Kidney (tissue), 14 donors: ENCODE measurements around the gene SMCHD1. TPM values are rescaled to one million over a fixed set of nuclear protein-coding genes. Genes with fewer than 3 reads are reported as not detected.

Experiments used
- DNase-seq, 5 donors: peaks; one replicate each; pipeline ENCODE4 v3.0.0-alpha.2; 2013 to 2020
- FAIRE-seq: peaks from 2 replicates; lab custom pipeline; 2012; peaks lifted over from hg19 to GRCh38; lab: Jason Lieb, UNC
- H3K27ac ChIP-seq, 2 donors: one replicate each; pipeline ENCODE4 v1.7.0; 2013; ENCODE audit warnings: low read depth in 2 of 2, low read length in 2 of 2, inconsistent platforms in 1 of 2
- H3K27me3 ChIP-seq: one replicate; pipeline ENCODE4 v1.7.1; 2013; ENCODE audit warnings: low read length, inconsistent platforms; ENCODE audit not compliant: control insufficient read depth, insufficient read depth
- H3K36me3 ChIP-seq, 3 donors: one replicate each; pipeline versions ENCODE4 v1.7.0 to v1.7.1; 2013; ENCODE audit warnings: low read length in 3 of 3, control low read depth in 1 of 3, inconsistent platforms in 1 of 3; ENCODE audit not compliant: insufficient read depth in 3 of 3, control insufficient read depth in 2 of 3
- H3K4me1 ChIP-seq, 3 donors: one replicate each; pipeline versions ENCODE4 v1.7.0 to v1.7.1; 2013; ENCODE audit warnings: low read length in 3 of 3, inconsistent platforms in 1 of 3, low read depth in 1 of 3; ENCODE audit not compliant: control insufficient read depth in 2 of 3, insufficient read depth in 2 of 3
- H3K4me3 ChIP-seq, 3 donors: one replicate each; pipeline versions ENCODE4 v1.7.0 to v1.8.1; 2013; ENCODE audit warnings: low read length in 3 of 3, control low read depth in 1 of 3, inconsistent platforms in 1 of 3
- H3K9ac ChIP-seq, 3 donors: one replicate each; pipeline versions ENCODE4 v1.7.0 to v1.7.1; 2013; ENCODE audit warnings: low read length in 3 of 3, control low read depth in 1 of 3, inconsistent platforms in 1 of 3
- H3K9me3 ChIP-seq, 3 donors: one replicate each; pipeline versions ENCODE4 v1.7.0 to v1.7.1; 2013; ENCODE audit warnings: low read length in 3 of 3, control low read depth in 1 of 3, inconsistent platforms in 1 of 3; ENCODE audit not compliant: control insufficient read depth in 2 of 3, insufficient read depth in 1 of 3
- intact Hi-C: fragments of 100-400 bp; cut with DNase I; formaldehyde crosslinking; loops from one replicate; pipeline ENCODE4 v1.11.1; 2022
- polyA plus RNA-seq: library from polyadenylated mRNA; stranded (reverse); fragments of 350-450 nt; fragmentation: Illumina TruSeq; extraction: RNeasy Lipid Tissue Mini Kit (QIAGEN cat#74804); gene quantifications from one replicate; pipeline ENCODE4 v1.2.3, GENCODE V29; 2014; ENCODE audit warnings: low read depth, low replicate concordance; ENCODE audit not compliant: insufficient read depth
- total RNA-seq: library from RNA; stranded (reverse); fragmentation: NEBNext Ultra II Directional; extraction: Animal tissue kit (Norgen Biotek cat#: 25700); gene quantifications from one replicate; pipeline ENCODE4 v1.2.1, GENCODE V29; 2021
- TF ChIP-seq, protein P1 (sequence below): IDR thresholded peaks from 3 replicates; pipeline ENCODE4 v1.5.1; 2012; ENCODE audit warnings: mild to moderate bottlenecking, moderate library complexity, borderline replicate concordance; ENCODE audit not compliant: insufficient read depth; ENCODE audit errors: extremely low read depth
- donor health status: control.
- donor health status: control.
- donor health status: control.
- donor health status: control.
- donor health status: control.
- donor health status: DM: yes; HTN: yes; CAD: no.
- donor health status: Normal renal cell carcinoma (clear cell type).

SMCHD1 gene
- total and polyA plus RNA-seq, 2 donors from 2014 or later = 5.2 to 59.0 TPM

DNA sequence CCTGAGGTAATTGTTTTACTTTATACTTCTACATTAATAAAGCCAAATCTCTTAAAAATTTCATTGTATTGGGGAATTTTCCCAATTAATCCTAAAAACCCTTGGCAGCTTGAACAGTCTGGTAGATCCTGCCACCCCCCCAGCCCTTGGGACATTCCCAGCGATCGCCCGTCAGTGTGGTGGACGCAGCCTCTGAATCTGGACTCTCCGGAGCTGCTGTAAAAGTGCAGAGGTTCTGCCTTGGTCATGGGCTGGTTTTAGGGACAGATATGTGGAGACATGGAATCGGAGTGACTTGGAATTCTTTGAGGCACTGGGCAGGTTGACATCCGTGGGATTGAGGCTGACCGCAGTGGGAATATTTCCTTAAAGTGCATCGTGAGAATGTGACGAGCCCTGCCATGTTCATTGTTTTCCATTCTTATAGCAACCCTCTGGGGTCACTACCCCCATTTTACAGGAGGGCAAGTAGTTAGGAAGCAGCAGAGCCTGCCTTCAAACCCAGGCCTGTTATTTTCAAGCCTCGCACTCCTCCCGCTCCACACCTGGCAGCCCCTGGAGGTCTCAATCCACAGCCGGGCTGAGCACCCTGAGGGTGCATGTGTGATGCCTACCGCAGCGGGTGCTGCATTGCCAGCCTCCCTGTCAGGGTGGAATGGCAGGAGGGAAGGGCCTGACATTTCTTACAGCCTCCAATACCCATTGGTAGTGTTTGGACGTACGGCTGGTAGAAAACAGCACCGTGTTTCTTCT, 197.8 kb downstream of the SMCHD1 start:
- FAIRE-seq (no peak), DNase-seq (no peak)
- Histone ChIP-seq H3K27ac (no peak overlapping the region), H3K4me3 (no peak overlapping the region), H3K36me3 (no peaks in the 10 kb centered on the region), H3K9me3 (no peaks in the 10 kb centered on the region), H3K4me1 (no peaks in the 10 kb centered on the region), H3K9ac (no peak overlapping the region), H3K27me3 (peaks cover 4% of the 10 kb centered on the region)
- TF ChIP-seq, protein P1, sequence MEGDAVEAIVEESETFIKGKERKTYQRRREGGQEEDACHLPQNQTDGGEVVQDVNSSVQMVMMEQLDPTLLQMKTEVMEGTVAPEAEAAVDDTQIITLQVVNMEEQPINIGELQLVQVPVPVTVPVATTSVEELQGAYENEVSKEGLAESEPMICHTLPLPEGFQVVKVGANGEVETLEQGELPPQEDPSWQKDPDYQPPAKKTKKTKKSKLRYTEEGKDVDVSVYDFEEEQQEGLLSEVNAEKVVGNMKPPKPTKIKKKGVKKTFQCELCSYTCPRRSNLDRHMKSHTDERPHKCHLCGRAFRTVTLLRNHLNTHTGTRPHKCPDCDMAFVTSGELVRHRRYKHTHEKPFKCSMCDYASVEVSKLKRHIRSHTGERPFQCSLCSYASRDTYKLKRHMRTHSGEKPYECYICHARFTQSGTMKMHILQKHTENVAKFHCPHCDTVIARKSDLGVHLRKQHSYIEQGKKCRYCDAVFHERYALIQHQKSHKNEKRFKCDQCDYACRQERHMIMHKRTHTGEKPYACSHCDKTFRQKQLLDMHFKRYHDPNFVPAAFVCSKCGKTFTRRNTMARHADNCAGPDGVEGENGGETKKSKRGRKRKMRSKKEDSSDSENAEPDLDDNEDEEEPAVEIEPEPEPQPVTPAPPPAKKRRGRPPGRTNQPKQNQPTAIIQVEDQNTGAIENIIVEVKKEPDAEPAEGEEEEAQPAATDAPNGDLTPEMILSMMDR = no peak
- intact Hi-C loops = no loop called here

DNA sequence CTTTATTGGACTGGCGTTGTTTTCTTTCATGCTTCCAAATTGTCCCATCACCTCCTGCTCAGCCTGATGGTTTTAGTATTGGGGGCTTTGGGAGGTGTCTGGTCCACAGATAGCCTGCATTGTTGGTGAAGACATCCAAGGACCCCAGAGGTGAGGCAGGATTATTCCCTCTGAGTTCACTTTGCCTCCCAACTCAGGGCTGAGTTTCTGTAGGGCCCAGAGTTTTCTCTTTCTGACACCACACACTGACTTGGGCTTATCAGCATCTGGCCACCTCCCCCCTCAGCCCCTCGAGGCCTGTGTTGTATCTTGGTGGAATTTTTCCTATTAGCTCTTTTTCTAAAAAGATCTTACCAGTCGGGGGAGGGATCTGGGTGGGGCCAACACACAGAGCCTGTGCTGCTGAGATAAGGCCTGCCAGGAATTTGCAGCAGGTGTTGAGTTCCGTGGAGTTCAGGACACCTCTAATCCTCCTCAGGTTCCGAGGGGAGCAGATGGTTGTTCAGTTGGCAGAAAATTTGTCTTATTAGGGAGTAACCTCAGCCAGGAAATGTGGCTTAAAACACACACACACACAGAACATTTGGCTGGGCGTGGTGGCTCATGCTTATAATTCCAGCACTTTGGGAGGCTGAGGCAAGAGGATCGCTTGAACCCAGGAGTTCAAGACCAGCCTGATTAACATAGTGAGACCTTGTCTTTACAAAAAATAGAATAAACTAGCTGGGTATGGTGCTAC, 198.6 kb downstream of the SMCHD1 start:
- DNase-seq = peak in 1 of 5 donors; percentile 7
- TF ChIP-seq, protein P1 = no peak
- no peak for FAIRE-seq
- no peak overlapping the region for H3K9ac ChIP-seq
- no peak overlapping the region for H3K4me3 ChIP-seq
- no peaks in the 10 kb centered on the region for H3K27me3 ChIP-seq
- no peaks in the 10 kb centered on the region for H3K9me3 ChIP-seq
- H3K4me1 ChIP-seq = no peaks in the 10 kb centered on the region
- H3K27ac ChIP-seq = no peak overlapping the region
- H3K36me3 ChIP-seq = no peaks in the 10 kb centered on the region
- intact Hi-C loops = no loop called here

Other genes with a start within 250 kb of the SMCHD1 start
- gene METTL4, start 84.2 kb upstream of the SMCHD1 start, total RNA-seq = 15.2 TPM
- 7.2 TPM for gene METTL4, start 84.2 kb upstream of the SMCHD1 start, polyA plus RNA-seq
- gene NDC80, start 84.2 kb upstream of the SMCHD1 start, total RNA-seq = 0.63 TPM
- gene NDC80, start 84.2 kb upstream of the SMCHD1 start, polyA plus RNA-seq = 0.99 TPM
- 24.0 TPM for gene EMILIN2, start 191.3 kb downstream of the SMCHD1 start, total RNA-seq
- gene EMILIN2, start 191.3 kb downstream of the SMCHD1 start, polyA plus RNA-seq = 4.3 TPM